H1 (cell line): ENCODE data around the gene ZAP70. TPM values are rescaled to one million over a fixed set of nuclear protein-coding genes. Genes with fewer than 3 reads are reported as not detected.

Experiments used
- CTCF ChIA-PET: fragments of 300-600 bp; sonication (Branson Sonifier 250); formaldehyde crosslinking; loops from one replicate; lab custom pipeline; 2021; ENCODE audit not compliant: partially characterized antibody; lab: Charles Lee
- POLR2A ChIA-PET: fragments of 300-600 bp; sonication (Branson Sonifier 250); formaldehyde crosslinking; loops from one replicate; lab custom pipeline; 2021; ENCODE audit warnings: inconsistent platforms; ENCODE audit not compliant: partially characterized antibody; lab: Charles Lee
- DNase-seq, 2 experiments: peaks; one replicate each; pipeline versions ENCODE4 v3.0.0 to v3.0.0-alpha.2; 2010 to 2022; ENCODE audit warnings: low spot score in 2 of 2, low read depth in 1 of 2, mixed read lengths in 1 of 2
- FAIRE-seq: peaks from 2 replicates; lab custom pipeline; 2011; peaks lifted over from hg19 to GRCh38; lab: Jason Lieb, UNC
- H2AFZ ChIP-seq: 2 replicates; pipeline ENCODE4 v1.8.1; 2012; ENCODE audit warnings: low read length, inconsistent platforms
- H2AK5ac ChIP-seq: 2 replicates; pipeline ENCODE4 v1.6.1; 2013; ENCODE audit warnings: low read depth, low read length
- H2BK120ac ChIP-seq: replicated peaks from 2 replicates; pipeline ENCODE3; 2013; ENCODE audit warnings: low read depth, low read length, inconsistent platforms
- H2BK12ac ChIP-seq: 2 replicates; pipeline ENCODE4 v1.6.1; 2013; ENCODE audit warnings: low read depth, low read length
- H2BK15ac ChIP-seq: 2 replicates; pipeline ENCODE4 v1.6.1; 2013; ENCODE audit warnings: low read length
- H2BK20ac ChIP-seq: 2 replicates; pipeline ENCODE4 v1.6.1; 2013; ENCODE audit warnings: low read length
- H2BK5ac ChIP-seq: 2 replicates; pipeline ENCODE4 v1.6.1; 2013; ENCODE audit warnings: low read depth, low read length
- H3K14ac ChIP-seq: 2 replicates; pipeline ENCODE4 v1.6.1; 2013; ENCODE audit warnings: inconsistent platforms; ENCODE audit not compliant: insufficient read length
- H3K18ac ChIP-seq: 2 replicates; pipeline ENCODE4 v1.6.1; 2013; ENCODE audit warnings: low read length; ENCODE audit errors: extremely low read depth
- H3K23ac ChIP-seq: 2 replicates; pipeline ENCODE4 v1.6.1; 2013; ENCODE audit warnings: inconsistent platforms; ENCODE audit not compliant: insufficient read length
- H3K23me2 ChIP-seq: 2 replicates; pipeline ENCODE4 v1.6.1; 2013; ENCODE audit warnings: low read depth, low read length
- H3K27ac ChIP-seq: 2 replicates; pipeline ENCODE4 v1.6.1; 2011; ENCODE audit warnings: low read depth, low read length, inconsistent platforms
- H3K27me3 ChIP-seq, 4 experiments: replicated peaks in 1 of 4; 1 replicate in 1 of 4; 2 replicates in 3 of 4; pipeline versions ENCODE4 v1.6.1 to v1.8.1; 2011 to 2013; ENCODE audit warnings: low read length in 3 of 4, mild to moderate bottlenecking in 3 of 4, inconsistent platforms in 2 of 4, mixed read lengths in 2 of 4, moderate library complexity in 1 of 4; ENCODE audit not compliant: control insufficient read depth in 3 of 4, insufficient read depth in 3 of 4; ENCODE audit errors: extremely low read depth in 1 of 4
- H3K36me3 ChIP-seq, 4 experiments: 2 replicates each; pipeline versions ENCODE4 v1.6.1 to v1.8.1; 2011 to 2013; ENCODE audit warnings: mild to moderate bottlenecking in 4 of 4, low read length in 3 of 4, moderate library complexity in 2 of 4, control low read depth in 1 of 4, inconsistent platforms in 1 of 4; ENCODE audit not compliant: insufficient read depth in 4 of 4, control insufficient read depth in 2 of 4
- H3K4ac ChIP-seq: replicated peaks from 2 replicates; pipeline ENCODE3; 2013; ENCODE audit warnings: low read length, low read depth, mixed read lengths, inconsistent platforms; ENCODE audit not compliant: insufficient read length
- H3K4me1 ChIP-seq, 4 experiments: replicated peaks in 1 of 4; 1 replicate in 1 of 4; 2 replicates in 3 of 4; pipeline versions ENCODE4 v1.6.1 to v1.8.1; 2011 to 2013; ENCODE audit warnings: low read length in 3 of 4, inconsistent platforms in 2 of 4, mixed read lengths in 1 of 4; ENCODE audit not compliant: insufficient read depth in 4 of 4, control insufficient read depth in 3 of 4
- H3K4me2 ChIP-seq, 2 experiments: 2 replicates each; pipeline versions ENCODE4 v1.6.1 to v1.8.1; 2011 to 2013; ENCODE audit warnings: low read depth in 2 of 2, low read length in 2 of 2, control low read depth in 1 of 2, inconsistent platforms in 1 of 2, mild to moderate bottlenecking in 1 of 2; ENCODE audit not compliant: insufficient read depth in 1 of 2
- H3K4me3 ChIP-seq, 4 experiments: fragments of 200-600, 300-600 bp in 1 of 4; sonication (generic), shearing (Covaris generic), sonication (Bioruptor Twin) in 1 of 4; 2 replicates each; pipeline versions ENCODE4 v1.5.1 to v1.8.1; 2011 to 2016; ENCODE audit warnings: low read length in 4 of 4, low read depth in 3 of 4, control low read depth in 2 of 4, inconsistent platforms in 2 of 4, mild to moderate bottlenecking in 2 of 4, mixed read lengths in 1 of 4, moderate library complexity in 1 of 4; ENCODE audit not compliant: insufficient read depth in 2 of 4; ENCODE audit errors: extremely low read depth in 1 of 4
- H3K56ac ChIP-seq: replicated peaks from 2 replicates; pipeline ENCODE3; 2013; ENCODE audit warnings: low read depth, mild to moderate bottlenecking, mixed read lengths, low read length, inconsistent platforms; ENCODE audit not compliant: insufficient read length
- H3K79me1 ChIP-seq: 2 replicates; pipeline ENCODE4 v1.6.1; 2013; ENCODE audit warnings: low read depth, low read length, control low read depth
- H3K79me2 ChIP-seq, 2 experiments: 2 replicates each; pipeline versions ENCODE4 v1.6.1 to v1.8.1; 2012 to 2013; ENCODE audit warnings: low read length in 2 of 2, mild to moderate bottlenecking in 2 of 2, inconsistent platforms in 1 of 2; ENCODE audit not compliant: insufficient read depth in 2 of 2, control insufficient read depth in 1 of 2
- H3K9ac ChIP-seq, 4 experiments: replicated peaks in 1 of 4; 1 replicate in 1 of 4; 2 replicates in 3 of 4; pipeline versions ENCODE4 v1.6.1 to v1.8.1; 2011 to 2013; ENCODE audit warnings: low read depth in 3 of 4, low read length in 3 of 4, control low read depth in 2 of 4, mild to moderate bottlenecking in 2 of 4, moderate library complexity in 2 of 4, inconsistent platforms in 1 of 4; ENCODE audit errors: extremely low read depth in 1 of 4
- H3K9me3 ChIP-seq, 2 experiments: 2 replicates each; pipeline versions ENCODE4 v1.6.1 to v1.8.1; 2012 to 2013; ENCODE audit warnings: mild to moderate bottlenecking in 2 of 2, moderate library complexity in 2 of 2, control low read depth in 1 of 2, inconsistent platforms in 1 of 2, low read depth in 1 of 2, low read length in 1 of 2, mixed read lengths in 1 of 2; ENCODE audit not compliant: insufficient read depth in 2 of 2
- H4K20me1 ChIP-seq, 2 experiments: replicated peaks in 1 of 2; 2 replicates each; pipeline versions ENCODE3 to v1.8.1; 2011 to 2013; ENCODE audit warnings: inconsistent platforms in 2 of 2, low read length in 2 of 2, mild to moderate bottlenecking in 1 of 2; ENCODE audit not compliant: insufficient read depth in 2 of 2, control insufficient read depth in 1 of 2
- H4K5ac ChIP-seq: 2 replicates; pipeline ENCODE4 v1.6.1; 2013; ENCODE audit warnings: low read length, low read depth, mixed read lengths, inconsistent platforms; ENCODE audit not compliant: insufficient read length
- H4K8ac ChIP-seq: 2 replicates; pipeline ENCODE4 v1.8.0; 2013; ENCODE audit warnings: mild to moderate bottlenecking, moderate library complexity, low read length, inconsistent platforms; ENCODE audit not compliant: insufficient read depth; ENCODE audit errors: extremely low read depth
- H4K91ac ChIP-seq: replicated peaks from 2 replicates; pipeline ENCODE3; 2013; ENCODE audit warnings: low read length, mixed read lengths, inconsistent platforms; ENCODE audit not compliant: insufficient read length
- SRF ChIP-seq: IDR thresholded peaks from 2 replicates; pipeline ENCODE4 v1.6.1; 2011; ENCODE audit warnings: mild to moderate bottlenecking, low read depth, low read length, moderate library complexity
- WGBS, 2 experiments: shearing (Covaris generic) in 1 of 2; methylation state at CpG; one replicate each; pipeline versions ENCODE4 v1.1.6 to v1.1.7; 2013 to 2015; ENCODE audit warnings: low lambda C conversion rate in 2 of 2, mixed read lengths in 2 of 2, inconsistent platforms in 1 of 2, low coverage in 1 of 2, missing lambda C conversion rate in 1 of 2; ENCODE audit not compliant: insufficient replicate concordance in 2 of 2, insufficient coverage in 1 of 2, insufficient read length in 1 of 2; ENCODE audit errors: extremely low coverage in 1 of 2, missing lambda C conversion rate in 1 of 2; 5-methylcytosine and 5-hydroxymethylcytosine counted together
- polyA plus RNA-seq, 7 experiments: library from polyadenylated mRNA; depleted of rRNA in 3 of 7; stranded (reverse) in 5 of 7; unstranded in 2 of 7; fragments of >200 nt in 5 of 7; fragments of 200-250 nt in 2 of 7; gene quantifications; 1 replicate in 5 of 7; 2 replicates in 1 of 7; 4 replicates in 1 of 7; pipeline versions ENCODE4 v1.2.1 to v1.2.3, GENCODE V29; 2011 to 2013; ENCODE audit warnings: missing spikeins in 2 of 7, mixed read lengths in 2 of 7
- total RNA-seq: library from RNA; stranded (reverse); fragmentation: NEBNext Ultra II Directional; extraction: Animal tissue kit (Norgen Biotek cat#: 25700); gene quantifications from 2 replicates; pipeline ENCODE4 v1.2.1, GENCODE V29; 2021

ZAP70 gene
- total and polyA plus RNA-seq, 2 of the 8 experiments (the other 6 are each of a cell fraction or from before 2014, with no cell fraction given) = 0.15 TPM; not detected in 1

DNA sequence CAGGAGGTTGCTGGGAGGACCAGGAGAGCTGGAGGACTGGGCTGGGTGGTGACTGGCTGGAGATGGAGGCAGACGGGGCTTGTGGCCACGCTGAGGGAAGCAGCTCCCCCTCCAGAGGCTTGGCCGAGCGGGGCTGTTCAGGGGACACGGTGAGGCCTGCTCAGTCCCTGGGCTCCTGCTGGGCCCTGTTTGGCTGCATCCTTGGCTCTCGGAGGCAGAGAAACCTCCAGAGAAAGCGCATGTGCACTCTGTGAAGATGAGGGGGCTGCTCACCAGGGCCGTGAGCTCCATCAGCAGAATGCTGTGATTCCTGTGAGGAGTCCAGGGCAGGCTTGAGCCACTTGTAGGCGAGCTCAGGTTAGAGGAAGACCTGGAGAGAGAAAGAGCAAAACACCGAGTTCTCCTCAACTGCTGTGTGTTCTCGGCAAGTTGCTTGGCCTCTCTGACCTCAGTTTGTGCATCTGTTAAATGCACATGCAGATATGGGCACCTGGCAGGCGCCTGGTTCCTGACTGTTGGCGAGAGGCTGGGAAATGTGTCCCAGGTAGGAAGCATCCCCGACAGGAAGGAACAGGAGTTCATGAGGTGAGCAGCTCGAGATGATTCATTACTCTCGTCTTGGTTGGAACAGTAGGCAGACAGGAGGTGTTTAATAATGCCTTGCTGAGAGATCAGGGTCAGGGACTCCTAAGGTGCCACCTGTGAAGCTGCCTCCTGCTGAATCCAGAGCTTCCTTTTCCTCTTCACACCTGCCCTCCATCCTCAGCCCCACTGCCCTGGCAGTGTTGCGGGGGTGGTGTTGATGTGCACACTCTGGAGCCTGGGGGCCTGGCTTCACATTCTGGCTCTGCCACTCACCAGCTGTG, 941 bp downstream of the ZAP70 start:
- H3K23ac ChIP-seq = no peak overlapping the region
- H4K8ac ChIP-seq = no peak overlapping the region
- H2BK5ac ChIP-seq = no peak overlapping the region
- no peak for FAIRE-seq
- WGBS, 2 experiments = 79% methylated on average over 17 of the region's 17 CpGs; no CpG with 5 or more reads in 1 of the 2 experiments
- no peak overlapping the region for H3K18ac ChIP-seq
- CTCF ChIA-PET = interaction anchor here (0.7 to 13.6 kb wide), 8 partner anchors 8 to 639 kb away, joined by 3 to 202 read pairs (median 3); no protein-coding TSS in a partner anchor
- no peak overlapping the region for H3K9ac ChIP-seq
- H3K79me2 ChIP-seq = no peaks in the 10 kb centered on the region
- no peak overlapping the region for H3K4me2 ChIP-seq
- H3K14ac ChIP-seq = no peak overlapping the region
- H3K27me3 ChIP-seq = no peaks in the 10 kb centered on the region
- POLR2A ChIA-PET = interaction anchor here (0.8 to 1.0 kb wide), 2 partner anchors 50 to 72 kb away, joined by 3 read pairs; partner anchors contain the start of gene ACTR1B
- H3K4me3 ChIP-seq = no peak overlapping the region
- H3K9me3 ChIP-seq = no peaks in the 10 kb centered on the region
- H4K91ac ChIP-seq = no peak overlapping the region
- H2AFZ ChIP-seq = no peak overlapping the region
- H3K4me1 ChIP-seq = peaks cover 0 to 6% (median 1%) of the 10 kb centered on the region in 4 experiments; a peak in 3 of 7 replicates
- H3K79me1 ChIP-seq = no peaks in the 10 kb centered on the region
- no peaks in the 10 kb centered on the region for H3K36me3 ChIP-seq
- no peak overlapping the region for H2BK12ac ChIP-seq
- no peak overlapping the region for H2BK120ac ChIP-seq
- DNase-seq = no peak
- H3K23me2 ChIP-seq = no peaks in the 10 kb centered on the region
- no peak overlapping the region for H3K4ac ChIP-seq
- no peak overlapping the region for H2BK15ac ChIP-seq
- H4K5ac ChIP-seq = no peak overlapping the region
- H2BK20ac ChIP-seq = no peak overlapping the region
- no peak overlapping the region for H2AK5ac ChIP-seq
- H4K20me1 ChIP-seq = no peaks in the 10 kb centered on the region
- H3K27ac ChIP-seq = no peak overlapping the region
- H3K56ac ChIP-seq = no peak overlapping the region
- no peak for TF ChIP-seq SRF
